NCI-H460 (cell line): Measurements from ENCODE around the gene ZMYND8. TPM values are rescaled to one million over a fixed set of nuclear protein-coding genes. Genes with fewer than 3 reads are reported as not detected.

ENCODE experiments used
- DNase-seq: peaks from one replicate; pipeline ENCODE4 v3.0.0-alpha.2; 2016; ENCODE audit warnings: low read depth; ENCODE audit errors: extremely low read depth
- small RNA-seq, 2 experiments: library from RNA; depleted of rRNA; stranded (forward); fragments of <200 nt; gene quantifications; one replicate each; pipeline ENCODE3, GENCODE V24; 2014
- total RNA-seq: library from RNA; depleted of rRNA; stranded (reverse); fragments of >200 nt; shearing (Covaris generic); gene quantifications from 2 replicates; pipeline ENCODE4 v1.2.3, GENCODE V29; 2014; rRNA removed

Gene ZMYND8
- total RNA-seq, 1 experiment from 2014 or later = 20.6 TPM

- no peak for DNase-seq
Measured at GRCh38 chr20:47160992-47161391, 195.5 kb downstream of the ZMYND8 start.

GRCh38 chr20:47160240-47160639 is 196.3 kb downstream of the ZMYND8 start:
- no peak for DNase-seq

Small RNA genes within 50 kb of the gene (small RNA-seq; reads per million reads assigned to genes)
- gene MIR3616 = 0 reads per million in 2 experiments

Other genes with a start within 250 kb of the ZMYND8 start
- 53.7 and 58.1 TPM in 2 replicates for gene NCOA3, start 145.2 kb upstream of the ZMYND8 start, total RNA-seq